Measurements from ENCODE around the gene SH3TC2. TPM values are rescaled to one million over a fixed set of nuclear protein-coding genes. Genes with fewer than 3 reads are reported as not detected.

The SH3TC2 gene
- total and polyA plus RNA-seq, 7 experiments from 2014 or later: 0.08 to 0.59 TPM; not detected in 5

- CTCF ChIA-PET: interaction anchor here (0.5 to 1.4 kb wide), 2 partner anchors 33 to 182 kb away, joined by 3 to 4 read pairs; no protein-coding TSS in a partner anchor
- DNase-seq (no peak), ATAC-seq (no peak)
- Mint-ChIP-seq H3K36me3 (no peaks in the 10 kb centered on the region), H3K4me3 (no peak overlapping the region), H3K9me3 (no peaks in the 10 kb centered on the region), H3K27me3 (peaks cover 5 to 25% (median 16%) of the 10 kb centered on the region in 5 donors), H3K4me1 (no peaks in the 10 kb centered on the region), H3K27ac (no peak overlapping the region)
- no peaks in the 10 kb centered on the region for H3K9me3 ChIP-seq (ENCODE audit: control insufficient read depth in 2 of 3, low read length in 3 of 3)
- no peak overlapping the region for H3K27ac ChIP-seq (ENCODE audit: low read depth, low read length)
- no peaks in the 10 kb centered on the region for H3K36me3 ChIP-seq (ENCODE audit: control insufficient read depth in 2 of 3, insufficient read depth in 3 of 3, low read length in 3 of 3)
- no peaks in the 10 kb centered on the region for H3K27me3 ChIP-seq (ENCODE audit: control insufficient read depth in 2 of 2, insufficient read depth in 2 of 2, low read length in 2 of 2)
- intact Hi-C loops (cut with micrococcal nuclease): no loop called here
- no peaks in the 10 kb centered on the region for H3K4me1 ChIP-seq (ENCODE audit: control insufficient read depth in 2 of 2, insufficient read depth in 2 of 2, low read length in 2 of 2)
- H3K4me3 ChIP-seq (ENCODE audit: low read length): no peak overlapping the region
- POLR2A ChIA-PET: no interaction called here
Observed at GRCh38 chr5:149002761-149003689, 59.8 kb downstream of the SH3TC2 start.

GRCh38 chr5:149002053-149002452 lies 60.8 kb downstream of the SH3TC2 start:
- no peak for DNase-seq
- no peaks in the 10 kb centered on the region for H3K4me1 ChIP-seq (ENCODE audit: control insufficient read depth in 2 of 2, insufficient read depth in 2 of 2, low read length in 2 of 2)
- peaks cover 5 to 33% (median 18%) of the 10 kb centered on the region in 5 donors for H3K27me3 Mint-ChIP-seq
- no peak overlapping the region for H3K27ac Mint-ChIP-seq
- no peak overlapping the region for H3K4me3 Mint-ChIP-seq
- no peaks in the 10 kb centered on the region for H3K9me3 Mint-ChIP-seq
- no peak for ATAC-seq
- no peaks in the 10 kb centered on the region for H3K36me3 Mint-ChIP-seq
- H3K36me3 ChIP-seq (ENCODE audit: control insufficient read depth in 2 of 3, insufficient read depth in 3 of 3, low read length in 3 of 3): no peaks in the 10 kb centered on the region
- intact Hi-C loops (cut with micrococcal nuclease): no loop called here
- no peaks in the 10 kb centered on the region for H3K4me1 Mint-ChIP-seq
- CTCF ChIA-PET: no interaction called here
- H3K4me3 ChIP-seq (ENCODE audit: low read length): no peak overlapping the region
- H3K9me3 ChIP-seq (ENCODE audit: control insufficient read depth in 2 of 3, low read length in 3 of 3): no peaks in the 10 kb centered on the region
- H3K27ac ChIP-seq (ENCODE audit: low read depth, low read length): no peak overlapping the region
- POLR2A ChIA-PET: no interaction called here
- H3K27me3 ChIP-seq (ENCODE audit: control insufficient read depth in 2 of 2, insufficient read depth in 2 of 2, low read length in 2 of 2): no peaks in the 10 kb centered on the region

- H3K36me3 Mint-ChIP-seq: no peaks in the 10 kb centered on the region
- no peaks in the 10 kb centered on the region for H3K4me1 ChIP-seq (ENCODE audit: control insufficient read depth in 2 of 2, insufficient read depth in 2 of 2, low read length in 2 of 2)
Observed at GRCh38 chr5:149001162-149001561, 61.7 kb downstream of the SH3TC2 start.

GRCh38 chr5:148999741-149000140 lies 63.1 kb downstream of the SH3TC2 start:
- H3K27me3 ChIP-seq (ENCODE audit: control insufficient read depth in 2 of 2, insufficient read depth in 2 of 2, low read length in 2 of 2): no peaks in the 10 kb centered on the region
- no peaks in the 10 kb centered on the region for H3K4me1 ChIP-seq (ENCODE audit: control insufficient read depth in 2 of 2, insufficient read depth in 2 of 2, low read length in 2 of 2)
- no peaks in the 10 kb centered on the region for H3K4me1 Mint-ChIP-seq
- H3K9me3 Mint-ChIP-seq: no peaks in the 10 kb centered on the region
- H3K36me3 ChIP-seq (ENCODE audit: control insufficient read depth in 2 of 3, insufficient read depth in 3 of 3, low read length in 3 of 3): no peaks in the 10 kb centered on the region
- no peaks in the 10 kb centered on the region for H3K9me3 ChIP-seq (ENCODE audit: control insufficient read depth in 2 of 3, low read length in 3 of 3)
- H3K36me3 Mint-ChIP-seq: no peaks in the 10 kb centered on the region
- intact Hi-C loops (cut with micrococcal nuclease): loop anchor here (2.0 to 5.0 kb wide), 2 partner anchors 179 to 268 kb away; no protein-coding TSS in a partner anchor
- CTCF ChIA-PET: no interaction called here
- no peak overlapping the region for H3K27ac ChIP-seq (ENCODE audit: low read depth, low read length)
- ATAC-seq: no peak
- peaks cover 12 to 48% (median 29%) of the 10 kb centered on the region in 5 donors for H3K27me3 Mint-ChIP-seq
- no peak overlapping the region for H3K4me3 ChIP-seq (ENCODE audit: low read length)
- H3K4me3 Mint-ChIP-seq: no peak overlapping the region
- POLR2A ChIA-PET: no interaction called here
- no peak for DNase-seq
- no peak overlapping the region for H3K27ac Mint-ChIP-seq

More at GRCh38 chr5:149001162-149001561, 61.7 kb downstream of the SH3TC2 start:
- CTCF ChIA-PET: no interaction called here
- ATAC-seq (no peak), DNase-seq (no peak)
- no peaks in the 10 kb centered on the region for H3K27me3 ChIP-seq (ENCODE audit: control insufficient read depth in 2 of 2, insufficient read depth in 2 of 2, low read length in 2 of 2)
- H3K4me1 Mint-ChIP-seq: no peaks in the 10 kb centered on the region
- H3K9me3 Mint-ChIP-seq: no peaks in the 10 kb centered on the region
- intact Hi-C loops (cut with micrococcal nuclease): no loop called here
- POLR2A ChIA-PET: no interaction called here
- H3K27ac ChIP-seq (ENCODE audit: low read depth, low read length): no peak overlapping the region
- no peak overlapping the region for H3K27ac Mint-ChIP-seq
- H3K4me3 ChIP-seq (ENCODE audit: low read length): no peak overlapping the region
- H3K27me3 Mint-ChIP-seq: peaks cover 5 to 39% (median 20%) of the 10 kb centered on the region in 5 donors
- no peak overlapping the region for H3K4me3 Mint-ChIP-seq
- H3K36me3 ChIP-seq (ENCODE audit: control insufficient read depth in 2 of 3, insufficient read depth in 3 of 3, low read length in 3 of 3): no peaks in the 10 kb centered on the region
- H3K9me3 ChIP-seq (ENCODE audit: control insufficient read depth in 2 of 3, low read length in 3 of 3): no peaks in the 10 kb centered on the region

- H3K4me3 Mint-ChIP-seq: no peak overlapping the region
- no peaks in the 10 kb centered on the region for H3K4me1 ChIP-seq (ENCODE audit: control insufficient read depth in 2 of 2, insufficient read depth in 2 of 2, low read length in 2 of 2)
- peaks cover 19 to 61% (median 28%) of the 10 kb centered on the region in 5 donors for H3K27me3 Mint-ChIP-seq
- no peaks in the 10 kb centered on the region for H3K27me3 ChIP-seq (ENCODE audit: control insufficient read depth in 2 of 2, insufficient read depth in 2 of 2, low read length in 2 of 2)
- no peak overlapping the region for H3K4me3 ChIP-seq (ENCODE audit: low read length)
- ATAC-seq (peak; percentile 67), DNase-seq (peak in 5 of 9 donors; percentile 5 to 25 (median 17))
- no peaks in the 10 kb centered on the region for H3K9me3 ChIP-seq (ENCODE audit: control insufficient read depth in 2 of 3, low read length in 3 of 3)
- H3K27ac Mint-ChIP-seq: no peak overlapping the region
- intact Hi-C loops (cut with micrococcal nuclease): loop anchor here (1.0 to 5.0 kb wide), 5 partner anchors 177 to 269 kb away; no protein-coding TSS in a partner anchor
- H3K27ac ChIP-seq (ENCODE audit: low read depth, low read length): no peak overlapping the region
- no peaks in the 10 kb centered on the region for H3K4me1 Mint-ChIP-seq
- H3K36me3 ChIP-seq (ENCODE audit: control insufficient read depth in 2 of 3, insufficient read depth in 3 of 3, low read length in 3 of 3): no peaks in the 10 kb centered on the region
- no peaks in the 10 kb centered on the region for H3K9me3 Mint-ChIP-seq
- ChIA-PET POLR2A (no interaction called here), CTCF (interaction anchor here (1.4 kb wide), 1 partner anchor 251 kb away, joined by 3 read pairs; no protein-coding TSS in a partner anchor)
- H3K36me3 Mint-ChIP-seq: no peaks in the 10 kb centered on the region
Observed at GRCh38 chr5:148998174-148998797, 64.6 kb downstream of the SH3TC2 start.

GRCh38 chr5:148996270-148996669 lies 66.6 kb downstream of the SH3TC2 start:
- Histone ChIP-seq H3K9me3 (ENCODE audit: control insufficient read depth in 2 of 3, low read length in 3 of 3) (no peaks in the 10 kb centered on the region), H3K27me3 (ENCODE audit: control insufficient read depth in 2 of 2, insufficient read depth in 2 of 2, low read length in 2 of 2) (no peaks in the 10 kb centered on the region), H3K4me1 (ENCODE audit: control insufficient read depth in 2 of 2, insufficient read depth in 2 of 2, low read length in 2 of 2) (no peaks in the 10 kb centered on the region), H3K4me3 (ENCODE audit: low read length) (no peak overlapping the region), H3K27ac (ENCODE audit: low read depth, low read length) (no peak overlapping the region), H3K36me3 (ENCODE audit: control insufficient read depth in 2 of 3, insufficient read depth in 3 of 3, low read length in 3 of 3) (no peaks in the 10 kb centered on the region)
- H3K4me1 Mint-ChIP-seq: no peaks in the 10 kb centered on the region
- H3K4me3 Mint-ChIP-seq: no peak overlapping the region
- no peak for DNase-seq
- intact Hi-C loops (cut with micrococcal nuclease): loop anchor here in 1 of 2 donors (5.0 kb wide), 1 partner anchor 271 kb away; no protein-coding TSS in a partner anchor
- no peaks in the 10 kb centered on the region for H3K9me3 Mint-ChIP-seq
- H3K27me3 Mint-ChIP-seq: peaks cover 16 to 63% (median 24%) of the 10 kb centered on the region in 5 donors
- H3K27ac Mint-ChIP-seq: no peak overlapping the region
- no peak for ATAC-seq
- ChIA-PET CTCF (interaction anchor here (0.9 to 1.0 kb wide), 2 partner anchors 264 to 265 kb away, joined by 3 to 5 read pairs; no protein-coding TSS in a partner anchor), POLR2A (no interaction called here)
- no peaks in the 10 kb centered on the region for H3K36me3 Mint-ChIP-seq
